Trophoblast cell (in vitro differentiated cells and primary cell): Measurements from ENCODE around the gene TESK1.

ENCODE experiments used
- DNase-seq, 2 donors: peaks; one replicate each; pipeline ENCODE4 v3.0.0-alpha.2; 2016
- H2AFZ ChIP-seq: 2 replicates; pipeline ENCODE4 v1.6.1; 2013; ENCODE audit warnings: low read length, moderate library complexity, mild to moderate bottlenecking; ENCODE audit not compliant: insufficient read depth, poor library complexity
- H2AK5ac ChIP-seq: 2 replicates; pipeline ENCODE4 v1.6.1; 2013; ENCODE audit warnings: mild to moderate bottlenecking, low read length
- H2BK120ac ChIP-seq: 2 replicates; pipeline ENCODE4 v1.6.1; 2013; ENCODE audit warnings: low read length, mild to moderate bottlenecking, moderate library complexity; ENCODE audit not compliant: insufficient read depth, poor library complexity
- H2BK12ac ChIP-seq: 2 replicates; pipeline ENCODE4 v1.6.1; 2013; ENCODE audit warnings: mild to moderate bottlenecking, low read length, moderate library complexity
- H2BK5ac ChIP-seq: 2 replicates; pipeline ENCODE4 v1.6.1; 2013; ENCODE audit warnings: low read length, low read depth, moderate library complexity, mild to moderate bottlenecking; ENCODE audit not compliant: poor library complexity
- H3K14ac ChIP-seq: 2 replicates; pipeline ENCODE4 v1.6.1; 2013; ENCODE audit warnings: mild to moderate bottlenecking, low read length
- H3K18ac ChIP-seq: 2 replicates; pipeline ENCODE4 v1.6.1; 2013; ENCODE audit warnings: mild to moderate bottlenecking, low read length
- H3K23ac ChIP-seq: 2 replicates; pipeline ENCODE4 v1.6.1; 2013; ENCODE audit warnings: low read length
- H3K27ac ChIP-seq: 2 replicates; pipeline ENCODE4 v1.5.1; 2013; ENCODE audit warnings: low read depth, mild to moderate bottlenecking, inconsistent platforms, low read length, moderate library complexity
- H3K27me3 ChIP-seq: 2 replicates; pipeline ENCODE4 v1.6.1; 2013; ENCODE audit warnings: inconsistent platforms, mild to moderate bottlenecking, low read length, moderate library complexity; ENCODE audit not compliant: insufficient read depth
- H3K36me3 ChIP-seq, 2 experiments: 1 replicate in 1 of 2; 2 replicates in 1 of 2; pipeline ENCODE4 v1.6.1; 2013; ENCODE audit warnings: low read length in 2 of 2, mild to moderate bottlenecking in 2 of 2, moderate library complexity in 1 of 2; ENCODE audit not compliant: insufficient read depth in 2 of 2, control insufficient read depth in 1 of 2
- H3K4ac ChIP-seq: 2 replicates; pipeline ENCODE4 v1.6.1; 2013; ENCODE audit warnings: low read depth, mild to moderate bottlenecking, low read length, moderate library complexity
- H3K4me1 ChIP-seq, 2 experiments: 1 replicate in 1 of 2; 2 replicates in 1 of 2; pipeline ENCODE4 v1.6.1; 2013; ENCODE audit warnings: low read length in 2 of 2, mild to moderate bottlenecking in 2 of 2, moderate library complexity in 1 of 2; ENCODE audit not compliant: insufficient read depth in 2 of 2, control insufficient read depth in 1 of 2
- H3K4me2 ChIP-seq: 2 replicates; pipeline ENCODE4 v1.6.1; 2013; ENCODE audit warnings: inconsistent platforms, mild to moderate bottlenecking, low read length, moderate library complexity
- H3K4me3 ChIP-seq: 2 replicates; pipeline ENCODE4 v1.5.1; 2013; ENCODE audit warnings: mild to moderate bottlenecking, low read depth, low read length, inconsistent platforms
- H3K79me1 ChIP-seq: one replicate; pipeline ENCODE4 v1.6.1; 2013; ENCODE audit warnings: low read length
- H3K79me2 ChIP-seq: 2 replicates; pipeline ENCODE4 v1.6.1; 2013; ENCODE audit warnings: low read length, mild to moderate bottlenecking; ENCODE audit not compliant: control insufficient read depth, insufficient read depth, poor library complexity
- H3K9ac ChIP-seq: 2 replicates; pipeline ENCODE4 v1.6.1; 2013; ENCODE audit warnings: mild to moderate bottlenecking, low read length
- H3K9me3 ChIP-seq: 2 replicates; pipeline ENCODE4 v1.6.1; 2013; ENCODE audit warnings: low read depth, mild to moderate bottlenecking, control low read depth, inconsistent platforms, low read length; ENCODE audit not compliant: insufficient read depth
- H4K12ac ChIP-seq: 2 replicates; pipeline ENCODE4 v1.6.1; 2013; ENCODE audit warnings: low read depth, mild to moderate bottlenecking, low read length, moderate library complexity
- H4K8ac ChIP-seq: 2 replicates; pipeline ENCODE4 v1.6.1; 2013; ENCODE audit warnings: low read depth, mild to moderate bottlenecking, low read length, moderate library complexity
- H4K91ac ChIP-seq: one replicate; pipeline ENCODE4 v1.6.1; 2013; ENCODE audit warnings: low read depth, mild to moderate bottlenecking, low read length, moderate library complexity
- WGBS: extraction: QIAGEN DNeasy Blood & Tissue Kit; methylation state at CpG from one replicate; pipeline ENCODE4 v1.1.7; 2013; ENCODE audit warnings: missing lambda C conversion rate; ENCODE audit not compliant: insufficient read length, insufficient coverage; ENCODE audit errors: extremely low coverage; 5-methylcytosine and 5-hydroxymethylcytosine counted together

TESK1 gene

DNA sequence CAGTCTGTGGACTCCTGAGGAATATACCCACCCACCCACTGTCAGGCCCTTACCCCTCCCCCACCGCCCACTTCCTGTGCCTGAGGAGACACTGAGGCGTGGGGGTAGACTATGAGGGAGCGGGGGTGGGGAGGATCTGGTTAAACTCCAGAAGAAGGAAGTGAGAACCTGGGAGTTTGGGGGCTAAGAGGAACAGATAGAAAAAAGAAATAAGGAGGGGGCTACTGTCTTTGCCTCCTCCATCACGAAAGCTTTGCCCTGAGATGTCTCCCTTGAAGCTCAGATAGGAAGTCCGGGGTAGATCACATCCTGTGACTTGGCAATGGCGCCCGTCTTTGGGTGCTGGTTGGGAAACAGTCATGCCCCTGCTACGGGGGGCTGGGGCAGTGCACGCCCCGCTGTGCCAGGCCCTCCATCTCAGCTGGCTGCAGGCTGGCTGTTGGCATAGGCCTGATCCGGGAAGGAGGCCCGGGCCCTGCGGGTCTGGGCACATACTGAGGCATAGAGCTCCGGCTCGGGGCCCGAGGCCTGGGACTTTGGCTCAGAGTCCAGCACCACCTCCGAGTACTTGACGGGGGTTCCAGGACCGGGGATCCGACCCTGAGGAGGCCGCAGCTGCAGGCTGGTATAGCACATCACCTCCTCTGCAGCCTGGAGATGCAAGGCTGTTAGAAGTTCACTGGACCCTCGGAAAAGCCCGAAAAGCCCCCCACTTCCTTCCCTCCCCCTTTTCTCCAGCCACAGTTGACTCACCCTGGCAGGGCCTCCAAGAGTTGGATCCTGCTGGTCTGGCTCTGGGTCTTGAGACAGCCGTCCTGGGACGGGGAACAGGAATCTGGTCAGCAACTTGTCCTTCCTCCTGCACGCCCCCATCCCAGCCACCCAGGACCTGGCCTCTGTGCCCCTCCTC, 44.6 kb downstream of the TESK1 start:
- Histone ChIP-seq H3K36me3 (no peaks in the 10 kb centered on the region), H2AFZ (no peak overlapping the region), H3K27me3 (no peaks in the 10 kb centered on the region), H3K79me2 (peaks cover 2% of the 10 kb centered on the region), H3K9me3 (no peaks in the 10 kb centered on the region), H3K27ac (no peak overlapping the region), H3K79me1 (peaks cover 9% of the 10 kb centered on the region), H2BK12ac (no peak overlapping the region), H2AK5ac (no peak overlapping the region), H3K9ac (no peak overlapping the region), H2BK5ac (no peak overlapping the region), H3K23ac (no peak overlapping the region), H4K91ac (no peak overlapping the region), H2BK120ac (no peak overlapping the region), H3K18ac (no peak overlapping the region), H4K12ac (no peak overlapping the region), H3K4me2 (no peak overlapping the region), H3K4ac (no peak overlapping the region), H4K8ac (peak overlapping the region; percentile 59), H3K4me1 (peaks cover 8 to 21% of the 10 kb centered on the region in 2 experiments), H3K4me3 (no peak overlapping the region), H3K14ac (peak overlapping the region; percentile 34)
- DNase-seq = no peak
- no CpG with 5 or more reads among the region's 26 CpGs for WGBS

GRCh38 chr9:35650341-35651158, 45.5 kb downstream of the TESK1 start, which contains the start of gene SIT1:
Gene SIT1 (minus strand): TSS chr9:35650931. CDS start chr9:35650853, 78 bp downstream.
- Histone ChIP-seq H3K4ac (no peak within 1 kb of the TSS), H3K27ac (no peak within 1 kb of the TSS), H3K4me2 (no peak within 1 kb of the TSS), H3K79me1 (peaks cover 9% of the 10 kb centered on the region), H3K14ac (peak within 1 kb of the TSS; percentile 34), H4K12ac (no peak within 1 kb of the TSS), H3K4me3 (no peak within 1 kb of the TSS), H3K23ac (no peak within 1 kb of the TSS), H3K36me3 (no peaks in the 10 kb centered on the region), H3K79me2 (peaks cover 2% of the 10 kb centered on the region), H3K18ac (no peak within 1 kb of the TSS), H2AK5ac (no peak within 1 kb of the TSS), H2BK5ac (no peak within 1 kb of the TSS), H3K27me3 (no peaks in the 10 kb centered on the region), H4K8ac (peak within 1 kb of the TSS; percentile 59), H2BK120ac (no peak within 1 kb of the TSS), H3K4me1 (peaks cover 8 to 21% of the 10 kb centered on the region in 2 experiments), H3K9me3 (no peaks in the 10 kb centered on the region), H4K91ac (no peak within 1 kb of the TSS), H2BK12ac (no peak within 1 kb of the TSS), H3K9ac (no peak within 1 kb of the TSS), H2AFZ (no peak within 1 kb of the TSS)
- DNase-seq = no peak
- no CpG with 5 or more reads among the region's 22 CpGs for WGBS

DNA sequence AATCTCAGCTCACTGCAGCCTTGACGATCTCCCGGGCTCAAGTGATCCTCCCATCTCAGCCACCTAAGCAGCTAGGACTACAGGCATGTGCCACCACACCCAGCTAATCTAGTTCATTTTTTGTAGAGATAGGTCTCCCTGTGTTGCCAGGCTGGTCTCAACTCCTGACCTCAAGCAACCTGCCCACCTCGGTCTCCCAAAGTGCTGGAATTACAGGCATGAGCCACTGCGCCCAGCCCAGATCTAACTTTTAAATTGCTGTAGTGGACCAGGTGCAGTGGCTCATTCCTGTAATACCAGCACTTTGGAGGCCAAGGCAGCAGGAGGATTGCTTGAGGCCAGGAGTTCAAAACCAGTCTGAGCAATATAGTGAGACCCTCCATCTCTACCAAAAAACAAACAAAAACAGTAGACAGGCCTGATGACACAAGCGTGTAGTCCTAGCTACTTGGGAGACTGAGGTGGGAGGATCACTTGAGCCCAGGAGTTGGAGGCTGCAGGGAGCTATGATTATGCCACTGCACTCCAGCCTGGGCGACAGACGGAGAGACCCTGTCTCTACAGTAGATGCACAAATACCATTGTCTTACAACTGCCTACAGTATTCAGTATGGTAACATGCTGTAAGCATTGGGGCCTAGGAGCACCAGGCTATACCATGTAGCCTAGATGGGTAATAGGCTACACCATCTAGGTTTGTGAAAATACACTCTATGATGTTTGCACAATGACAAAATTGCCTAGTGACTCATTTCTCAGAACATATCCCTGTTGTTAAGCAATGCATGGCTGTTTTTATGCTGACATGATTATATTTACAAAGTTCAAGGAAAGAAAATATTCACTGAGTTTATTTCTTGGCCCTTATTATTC, 47.1 kb downstream of the TESK1 start:
- Histone ChIP-seq H3K4me2 (no peak overlapping the region), H2AFZ (no peak overlapping the region), H3K79me2 (no peaks in the 10 kb centered on the region), H2BK5ac (no peak overlapping the region), H4K8ac (no peak overlapping the region), H2BK120ac (no peak overlapping the region), H2BK12ac (no peak overlapping the region), H3K18ac (no peak overlapping the region), H3K36me3 (no peaks in the 10 kb centered on the region), H2AK5ac (no peak overlapping the region), H3K4me3 (no peak overlapping the region), H3K14ac (no peak overlapping the region), H4K91ac (no peak overlapping the region), H3K79me1 (peaks cover 2% of the 10 kb centered on the region), H3K4me1 (peaks cover 9 to 14% of the 10 kb centered on the region in 2 experiments), H3K27me3 (no peaks in the 10 kb centered on the region), H3K9me3 (no peaks in the 10 kb centered on the region), H3K4ac (no peak overlapping the region), H3K23ac (no peak overlapping the region), H3K9ac (no peak overlapping the region), H3K27ac (no peak overlapping the region), H4K12ac (no peak overlapping the region)
- peak; percentile 95 to 97 for DNase-seq
- no CpG with 5 or more reads among the region's 7 CpGs for WGBS

GRCh38 chr9:35652829-35653209, 47.8 kb downstream of the TESK1 start:
- no peaks in the 10 kb centered on the region for H3K9me3 ChIP-seq
- H2AFZ ChIP-seq = no peak overlapping the region
- no peak overlapping the region for H3K27ac ChIP-seq
- no peaks in the 10 kb centered on the region for H3K36me3 ChIP-seq
- peaks cover 10 to 11% of the 10 kb centered on the region in 2 experiments for H3K4me1 ChIP-seq
- H2BK12ac ChIP-seq = no peak overlapping the region
- no peak overlapping the region for H4K12ac ChIP-seq
- no peak overlapping the region for H4K91ac ChIP-seq
- H2BK120ac ChIP-seq = no peak overlapping the region
- no peak overlapping the region for H3K23ac ChIP-seq
- H3K79me1 ChIP-seq = peaks cover 5% of the 10 kb centered on the region
- no peak overlapping the region for H3K4ac ChIP-seq
- H3K27me3 ChIP-seq = no peaks in the 10 kb centered on the region
- no peaks in the 10 kb centered on the region for H3K79me2 ChIP-seq
- no peak overlapping the region for H3K14ac ChIP-seq
- H3K18ac ChIP-seq = no peak overlapping the region
- H2AK5ac ChIP-seq = no peak overlapping the region
- DNase-seq = peak; percentile 51 to 75
- H3K9ac ChIP-seq = no peak overlapping the region
- WGBS = no CpG with 5 or more reads among the region's 8 CpGs
- no peak overlapping the region for H3K4me2 ChIP-seq
- H2BK5ac ChIP-seq = no peak overlapping the region
- H4K8ac ChIP-seq = no peak overlapping the region
- no peak overlapping the region for H3K4me3 ChIP-seq
